Measurements from ENCODE around the gene KRT74.

Gene KRT74

GRCh38 chr12:52546126-52546525 is 27.5 kb downstream of the KRT74 start:
- TF ChIP-seq, protein P1, sequence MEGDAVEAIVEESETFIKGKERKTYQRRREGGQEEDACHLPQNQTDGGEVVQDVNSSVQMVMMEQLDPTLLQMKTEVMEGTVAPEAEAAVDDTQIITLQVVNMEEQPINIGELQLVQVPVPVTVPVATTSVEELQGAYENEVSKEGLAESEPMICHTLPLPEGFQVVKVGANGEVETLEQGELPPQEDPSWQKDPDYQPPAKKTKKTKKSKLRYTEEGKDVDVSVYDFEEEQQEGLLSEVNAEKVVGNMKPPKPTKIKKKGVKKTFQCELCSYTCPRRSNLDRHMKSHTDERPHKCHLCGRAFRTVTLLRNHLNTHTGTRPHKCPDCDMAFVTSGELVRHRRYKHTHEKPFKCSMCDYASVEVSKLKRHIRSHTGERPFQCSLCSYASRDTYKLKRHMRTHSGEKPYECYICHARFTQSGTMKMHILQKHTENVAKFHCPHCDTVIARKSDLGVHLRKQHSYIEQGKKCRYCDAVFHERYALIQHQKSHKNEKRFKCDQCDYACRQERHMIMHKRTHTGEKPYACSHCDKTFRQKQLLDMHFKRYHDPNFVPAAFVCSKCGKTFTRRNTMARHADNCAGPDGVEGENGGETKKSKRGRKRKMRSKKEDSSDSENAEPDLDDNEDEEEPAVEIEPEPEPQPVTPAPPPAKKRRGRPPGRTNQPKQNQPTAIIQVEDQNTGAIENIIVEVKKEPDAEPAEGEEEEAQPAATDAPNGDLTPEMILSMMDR (IDR thresholded peaks at IDR 0.05; ENCODE audit: low read depth, low read length) = no peak
- DNase-seq (ENCODE audit: low read depth, low spot score) = no peak
- in situ Hi-C loops (cut with HindIII; ENCODE audit: low sequenced_read_pairs) = no loop called here
- no peak overlapping the region for H3K4me3 ChIP-seq (ENCODE audit: low read depth, low read length)

DNA sequence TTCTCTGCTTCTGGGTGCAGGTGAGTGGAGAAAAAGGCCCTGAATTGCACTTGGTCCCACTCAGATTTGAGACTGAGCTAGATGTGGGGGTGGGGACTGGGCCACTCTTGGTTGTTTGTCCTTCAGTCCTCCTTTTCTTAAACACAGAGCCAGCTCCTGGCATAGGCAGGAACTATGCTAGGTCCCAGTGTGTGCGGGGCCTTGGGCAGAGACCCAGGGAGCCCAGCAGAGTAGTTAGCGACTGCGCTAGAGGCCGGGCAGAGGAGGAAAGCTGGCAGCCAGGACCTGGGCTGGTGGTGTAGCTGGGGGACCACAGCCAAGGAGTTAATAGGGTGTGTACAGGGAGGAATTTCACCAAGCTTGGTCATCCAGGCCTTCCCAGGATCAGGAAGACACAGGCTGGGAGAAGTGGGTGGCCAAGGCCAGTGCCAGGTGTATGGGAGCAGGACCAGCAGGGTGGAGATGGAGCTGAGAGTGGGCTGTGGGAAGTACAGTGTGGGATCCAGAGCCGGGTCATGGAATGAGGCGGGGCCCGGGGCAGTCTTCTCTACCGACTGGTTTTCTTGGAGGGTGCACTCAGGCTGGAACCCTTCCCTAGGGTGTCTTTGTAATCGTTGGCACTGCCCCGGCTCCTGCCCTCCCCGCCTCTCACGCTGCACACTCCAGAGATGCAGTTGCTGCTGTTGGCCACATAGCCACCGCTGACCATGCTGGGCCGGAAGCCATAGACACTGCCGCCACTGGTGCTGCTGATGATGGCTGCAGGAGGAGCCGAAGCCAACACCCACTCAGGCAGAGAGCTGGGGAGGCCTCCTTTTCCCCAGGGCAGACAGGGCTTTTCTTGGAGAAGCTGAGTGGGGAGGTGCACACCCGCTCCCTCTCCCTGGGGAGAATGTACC is 29.4 kb downstream of the KRT74 start:
- in situ Hi-C loops (cut with HindIII; ENCODE audit: low sequenced_read_pairs) = no loop called here
- H3K4me3 ChIP-seq (ENCODE audit: low read depth, low read length) = no peak overlapping the region
- TF ChIP-seq, protein P1 (IDR thresholded peaks at IDR 0.05; ENCODE audit: low read depth, low read length) = no peak
- no peak for DNase-seq (ENCODE audit: low read depth, low spot score)

GRCh38 chr12:52542785-52543318 is 30.8 kb downstream of the KRT74 start:
- no peak overlapping the region for H3K4me3 ChIP-seq (ENCODE audit: low read depth, low read length)
- no peak for DNase-seq (ENCODE audit: low read depth, low spot score)
- in situ Hi-C loops (cut with HindIII; ENCODE audit: low sequenced_read_pairs) = no loop called here
- TF ChIP-seq, protein P1 (IDR thresholded peaks at IDR 0.05; ENCODE audit: low read depth, low read length) = no peak

DNA sequence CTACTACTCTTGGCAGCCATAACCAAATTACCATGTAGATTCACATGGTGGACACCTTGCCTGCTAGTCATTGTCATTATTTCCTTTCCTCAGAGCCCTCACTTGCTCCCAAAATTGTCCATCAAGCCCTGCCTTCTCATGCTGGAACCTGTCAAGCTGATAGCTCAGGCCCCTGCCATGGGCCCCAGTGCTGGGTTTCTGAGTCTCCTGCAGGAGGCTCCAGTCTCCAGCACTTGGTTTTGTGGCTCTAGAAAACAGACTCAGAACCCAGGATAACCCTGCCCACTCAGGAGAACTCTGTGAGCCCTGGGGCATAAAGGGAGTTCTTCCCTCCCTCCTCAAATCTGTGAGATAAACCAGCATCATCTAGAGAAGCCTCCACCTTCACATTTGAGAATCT is 31.5 kb downstream of the KRT74 start:
- in situ Hi-C loops (cut with HindIII; ENCODE audit: low sequenced_read_pairs) = no loop called here
- DNase-seq (ENCODE audit: low read depth, low spot score) = no peak
- H3K4me3 ChIP-seq (ENCODE audit: low read depth, low read length) = no peak overlapping the region
- TF ChIP-seq, protein P1 (IDR thresholded peaks at IDR 0.05; ENCODE audit: low read depth, low read length) = no peak

DNA sequence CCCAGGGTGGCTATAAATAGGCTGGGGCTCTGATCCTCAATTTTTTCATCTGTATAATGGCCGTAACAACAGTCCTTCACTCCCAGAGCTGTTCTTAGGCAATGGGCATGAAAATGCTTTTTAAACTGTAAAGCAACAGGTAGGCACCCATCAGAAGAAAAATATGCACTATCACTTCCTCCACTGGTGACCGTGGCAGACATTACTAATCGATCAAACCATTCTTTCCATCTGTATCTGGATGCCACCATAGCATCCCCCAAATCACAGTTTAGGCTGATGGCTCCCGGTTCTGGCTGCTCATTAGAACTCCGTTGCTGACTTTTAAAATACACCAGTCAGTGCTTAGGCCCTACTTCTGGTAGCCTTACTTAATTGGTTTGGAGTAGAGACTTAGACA is 31.9 kb downstream of the KRT74 start:
- no peak for DNase-seq (ENCODE audit: low read depth, low spot score)
- in situ Hi-C loops (cut with HindIII; ENCODE audit: low sequenced_read_pairs) = no loop called here
- TF ChIP-seq, protein P1 (IDR thresholded peaks at IDR 0.05; ENCODE audit: low read depth, low read length) = no peak

DNA sequence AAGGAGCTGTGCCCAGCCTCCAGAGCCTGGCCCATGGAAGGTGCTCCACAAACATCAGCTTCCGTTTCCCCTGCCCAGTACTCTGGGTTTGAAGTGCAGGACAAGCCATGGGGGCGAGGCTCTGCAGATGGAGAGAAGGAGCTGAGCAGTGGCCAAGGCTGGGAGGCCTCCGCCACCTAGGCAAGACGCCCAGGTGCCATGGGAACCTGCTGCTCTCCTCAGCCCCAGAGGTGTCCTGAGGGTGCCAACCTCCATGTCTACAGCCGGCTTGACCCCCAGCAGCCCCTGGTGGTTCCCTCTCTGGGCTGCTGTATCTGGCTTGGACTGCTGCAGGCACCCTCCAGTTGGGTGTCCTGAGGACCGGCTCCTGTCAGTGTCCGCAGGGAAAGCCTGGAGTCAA is 33.1 kb downstream of the KRT74 start:
- in situ Hi-C loops (cut with HindIII; ENCODE audit: low sequenced_read_pairs) = no loop called here
- TF ChIP-seq, protein P1 (IDR thresholded peaks at IDR 0.05; ENCODE audit: low read depth, low read length) = no peak
- DNase-seq (ENCODE audit: low read depth, low spot score) = no peak
- no peak overlapping the region for H3K4me3 ChIP-seq (ENCODE audit: low read depth, low read length)

More for the DNA sequence above, 31.9 kb downstream of the KRT74 start:
- H3K4me3 ChIP-seq (ENCODE audit: low read depth, low read length) = no peak overlapping the region
